Measurements from ENCODE around the gene FOXJ3.

GRCh38 chr1:42138586-42138985 lies 196.4 kb downstream of the FOXJ3 start:
- TF ChIP-seq POLR2A (IDR thresholded peaks at IDR 0.05; ENCODE audit: low read depth, low read length) (no peak), SPI1 (IDR thresholded peaks at IDR 0.05; ENCODE audit: low read depth, low read length) (no peak), POLR2AphosphoS5 (IDR thresholded peaks at IDR 0.05; ENCODE audit: low read depth, low read length) (no peak), POU2F2 (IDR thresholded peaks at IDR 0.05; ENCODE audit: low read depth, low read length) (no peak), TAF1 (IDR thresholded peaks at IDR 0.05; ENCODE audit: low read depth, low read length) (no peak)
